ENCODE measurements around the gene UBE2A. TPM values are rescaled to one million over a fixed set of nuclear protein-coding genes. Genes with fewer than 3 reads are reported as not detected.
A peak's percentile ranks its signal among the peaks of the same experiment; 100 is the strongest.

UBE2A gene
- total and polyA plus RNA-seq, 7 experiments from 2014 or later, result 23.9 to 74.7 (median 34.1) TPM

DNA sequence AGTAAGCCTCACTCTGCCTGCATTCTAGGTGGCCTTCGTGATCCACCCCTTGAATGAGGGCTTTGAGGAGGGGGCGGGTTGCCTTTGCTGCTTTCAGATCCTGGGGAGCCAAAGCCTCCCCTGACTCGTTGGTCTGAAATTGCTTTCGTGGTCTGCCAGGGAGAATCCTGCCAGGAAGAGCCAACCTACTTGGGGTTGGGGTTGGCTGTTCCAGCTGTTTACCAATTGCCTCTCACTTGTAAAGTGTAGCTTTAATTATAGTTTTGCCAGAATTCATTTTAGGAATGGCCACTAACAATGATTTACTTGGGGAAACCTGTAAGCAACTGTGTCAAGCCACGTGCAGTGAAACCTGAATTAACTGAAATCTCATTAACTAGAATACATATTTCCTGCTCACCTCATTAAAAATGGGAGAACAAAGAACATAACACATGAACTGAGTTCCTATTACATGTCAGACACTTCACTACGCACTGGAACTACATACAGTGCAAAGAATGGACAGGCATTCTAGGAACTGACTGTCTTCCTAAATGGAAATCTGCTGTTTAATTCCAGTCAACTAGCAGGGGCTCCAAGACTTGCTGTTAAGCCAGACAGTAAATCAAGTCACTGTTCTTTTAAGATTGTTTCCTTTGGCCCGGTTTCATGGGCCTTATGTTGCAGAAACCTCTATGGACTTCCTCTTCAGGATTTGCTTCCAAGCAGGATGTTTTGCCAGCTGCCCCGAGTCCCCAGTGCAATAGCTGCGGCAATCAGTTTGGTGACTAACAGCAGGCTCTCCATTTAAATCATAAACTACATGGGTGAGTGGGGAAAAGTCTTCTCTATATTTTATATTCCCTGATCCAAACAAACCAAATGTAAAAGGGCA lies 48.2 kb downstream of the UBE2A start:
- Histone ChIP-seq H3K27ac (ENCODE audit: low read depth, low read length) (no peak overlapping the region), H3K4me1 (ENCODE audit: control insufficient read depth in 2 of 2, insufficient read depth in 2 of 2, low read length in 2 of 2) (no peaks in the 10 kb centered on the region), H3K27me3 (ENCODE audit: control insufficient read depth in 2 of 2, insufficient read depth in 2 of 2, low read length in 2 of 2) (no peaks in the 10 kb centered on the region), H3K36me3 (ENCODE audit: control insufficient read depth in 2 of 3, insufficient read depth in 3 of 3, low read length in 3 of 3) (peaks cover 0 to 58% (median 6%) of the 10 kb centered on the region in 3 experiments), H3K9me3 (ENCODE audit: control insufficient read depth in 2 of 3, low read length in 3 of 3) (no peaks in the 10 kb centered on the region), H3K4me3 (ENCODE audit: low read length) (no peak overlapping the region)
- H3K4me1 Mint-ChIP-seq, result peaks cover 0 to 9% (median 3%) of the 10 kb centered on the region in 7 donors
- DNase-seq (no peak), ATAC-seq (no peak)
- H3K27ac Mint-ChIP-seq, result peak overlapping the region in 5 of 9 donors; percentile 25 to 80 (median 71)
- intact Hi-C loops (cut with micrococcal nuclease), result loop anchor here in 1 of 2 donors (5.0 kb wide), 2 partner anchors 70 to 105 kb away; partner anchors contain the start of gene SEPTIN6
- ChIA-PET CTCF (interaction anchor here (1.2 kb wide), 1 partner anchor 70 kb away, joined by 3 read pairs; the partner anchor contains the start of gene SEPTIN6), POLR2A (no interaction called here)
- no peaks in the 10 kb centered on the region for H3K27me3 Mint-ChIP-seq
- no peaks in the 10 kb centered on the region for H3K9me3 Mint-ChIP-seq
- no peak overlapping the region for H3K4me3 Mint-ChIP-seq
- peaks cover 0 to 27% (median 4%) of the 10 kb centered on the region in 5 donors for H3K36me3 Mint-ChIP-seq

DNA sequence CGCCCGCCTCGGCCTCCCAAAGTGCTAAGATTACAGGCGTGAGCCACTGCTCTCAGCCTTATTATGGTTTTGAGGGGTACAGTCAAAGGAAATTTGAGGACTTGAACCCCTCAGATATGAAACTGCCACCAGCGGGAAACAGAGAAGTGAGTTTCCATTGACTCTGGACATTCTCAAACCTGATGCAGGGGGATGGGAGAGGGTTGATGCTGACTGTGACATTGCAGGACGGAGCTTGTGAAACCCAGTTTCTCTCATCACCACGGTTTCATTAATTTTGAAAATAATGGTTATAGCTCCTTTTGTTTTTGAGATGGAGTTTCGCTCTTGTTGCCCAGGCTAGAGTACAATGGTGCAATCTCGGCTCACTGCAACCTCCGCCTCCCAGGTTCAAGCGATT lies 50.1 kb downstream of the UBE2A start:
- H3K4me1 ChIP-seq (ENCODE audit: control insufficient read depth in 2 of 2, insufficient read depth in 2 of 2, low read length in 2 of 2), result no peaks in the 10 kb centered on the region
- Mint-ChIP-seq H3K9me3 (no peaks in the 10 kb centered on the region), H3K36me3 (peaks cover 0 to 35% (median 7%) of the 10 kb centered on the region in 5 donors), H3K27me3 (no peaks in the 10 kb centered on the region), H3K4me3 (no peak overlapping the region), H3K4me1 (peaks cover 0 to 10% (median 1%) of the 10 kb centered on the region in 7 donors), H3K27ac (no peak overlapping the region)
- H3K27me3 ChIP-seq (ENCODE audit: control insufficient read depth in 2 of 2, insufficient read depth in 2 of 2, low read length in 2 of 2), result no peaks in the 10 kb centered on the region
- no peak overlapping the region for H3K27ac ChIP-seq (ENCODE audit: low read depth, low read length)
- POLR2A ChIA-PET, result no interaction called here
- DNase-seq (no peak), ATAC-seq (no peak)
- no peaks in the 10 kb centered on the region for H3K9me3 ChIP-seq (ENCODE audit: control insufficient read depth in 2 of 3, low read length in 3 of 3)
- H3K36me3 ChIP-seq (ENCODE audit: control insufficient read depth in 2 of 3, insufficient read depth in 3 of 3, low read length in 3 of 3), result peaks cover 5 to 57% (median 11%) of the 10 kb centered on the region in 3 experiments
- CTCF ChIA-PET, result no interaction called here
- intact Hi-C loops (cut with micrococcal nuclease), result loop anchor here in 1 of 2 donors (5.0 kb wide), 2 partner anchors 68 to 107 kb away; partner anchors contain the start of gene SEPTIN6
- H3K4me3 ChIP-seq (ENCODE audit: low read length), result no peak overlapping the region

DNA sequence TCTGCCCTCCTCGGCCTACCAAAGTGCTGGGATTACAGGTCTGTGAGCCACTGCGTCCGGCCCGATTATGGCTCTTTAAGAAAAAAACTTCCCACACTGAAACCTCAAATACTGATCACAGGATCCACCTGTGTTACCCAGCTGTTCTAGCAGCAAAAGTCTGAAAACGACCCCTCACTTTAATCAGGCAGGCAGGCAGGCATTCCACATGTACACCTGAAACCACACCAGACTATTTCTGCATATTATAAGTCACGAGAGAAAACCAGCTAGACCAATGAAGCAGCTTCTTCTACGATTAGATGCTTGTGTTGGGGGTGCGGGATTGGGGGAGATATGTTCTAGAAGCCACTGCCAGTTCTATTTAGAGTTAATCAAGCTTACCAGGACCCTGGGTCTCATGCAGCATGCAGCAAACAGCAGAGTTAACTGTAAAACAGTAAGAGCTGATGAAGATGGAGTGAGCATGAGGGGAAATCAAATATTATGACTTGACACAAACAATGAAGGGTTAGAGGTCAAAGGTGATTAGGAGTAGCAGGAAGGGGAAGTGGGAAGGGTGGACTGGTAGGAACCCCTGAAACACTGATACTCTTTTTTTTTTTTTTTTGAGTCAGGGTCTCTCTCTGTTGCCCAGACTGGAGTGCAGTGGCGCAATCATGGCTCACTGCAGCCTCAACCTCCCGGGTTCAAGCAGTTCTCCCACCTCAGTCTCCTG lies 50.7 kb downstream of the UBE2A start:
- Histone ChIP-seq H3K9me3 (ENCODE audit: control insufficient read depth in 2 of 3, low read length in 3 of 3) (no peaks in the 10 kb centered on the region), H3K27ac (ENCODE audit: low read depth, low read length) (no peak overlapping the region), H3K36me3 (ENCODE audit: control insufficient read depth in 2 of 3, insufficient read depth in 3 of 3, low read length in 3 of 3) (peaks cover 10 to 58% (median 11%) of the 10 kb centered on the region in 3 experiments), H3K27me3 (ENCODE audit: control insufficient read depth in 2 of 2, insufficient read depth in 2 of 2, low read length in 2 of 2) (no peaks in the 10 kb centered on the region), H3K4me1 (ENCODE audit: control insufficient read depth in 2 of 2, insufficient read depth in 2 of 2, low read length in 2 of 2) (no peaks in the 10 kb centered on the region), H3K4me3 (ENCODE audit: low read length) (no peak overlapping the region)
- DNase-seq (no peak), ATAC-seq (no peak)
- no peaks in the 10 kb centered on the region for H3K27me3 Mint-ChIP-seq
- no peaks in the 10 kb centered on the region for H3K9me3 Mint-ChIP-seq
- ChIA-PET CTCF (no interaction called here), POLR2A (interaction anchor here (1.0 kb wide), 1 partner anchor 52 kb away, joined by 3 read pairs; no protein-coding TSS in a partner anchor)
- H3K4me1 Mint-ChIP-seq, result peaks cover 0 to 11% (median 0%) of the 10 kb centered on the region in 7 donors
- intact Hi-C loops (cut with micrococcal nuclease), result loop anchor here in 1 of 2 donors (5.0 kb wide), 2 partner anchors 67 to 108 kb away; partner anchors contain the start of gene SEPTIN6
- peak overlapping the region in 5 of 9 donors; percentile 32 to 85 (median 73) for H3K27ac Mint-ChIP-seq
- peaks cover 0 to 33% (median 7%) of the 10 kb centered on the region in 5 donors for H3K36me3 Mint-ChIP-seq
- no peak overlapping the region for H3K4me3 Mint-ChIP-seq

DNA sequence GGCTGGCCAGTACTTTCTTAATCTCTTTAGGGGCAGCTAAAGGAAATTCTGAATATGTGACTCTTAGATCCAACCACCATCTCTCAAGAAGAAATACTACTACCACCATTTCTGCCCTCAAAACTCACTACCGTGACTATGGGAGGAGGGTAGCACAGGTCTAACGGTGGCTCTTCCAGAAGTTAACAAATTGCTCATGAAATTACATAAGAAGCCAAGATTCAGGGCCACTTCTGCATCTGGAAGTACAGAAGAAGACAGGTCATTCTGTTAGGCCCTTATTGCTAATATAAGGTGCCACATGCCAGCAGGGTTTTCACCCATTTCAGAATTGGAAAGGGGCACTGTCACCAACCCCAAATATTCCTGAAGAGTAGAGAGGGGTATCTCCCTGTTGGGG lies 51.5 kb downstream of the UBE2A start:
- Histone ChIP-seq H3K9me3 (ENCODE audit: control insufficient read depth in 2 of 3, low read length in 3 of 3) (no peaks in the 10 kb centered on the region), H3K4me3 (ENCODE audit: low read length) (no peak overlapping the region), H3K27me3 (ENCODE audit: control insufficient read depth in 2 of 2, insufficient read depth in 2 of 2, low read length in 2 of 2) (no peaks in the 10 kb centered on the region), H3K27ac (ENCODE audit: low read depth, low read length) (no peak overlapping the region), H3K36me3 (ENCODE audit: control insufficient read depth in 2 of 3, insufficient read depth in 3 of 3, low read length in 3 of 3) (peaks cover 10 to 66% (median 11%) of the 10 kb centered on the region in 3 experiments), H3K4me1 (ENCODE audit: control insufficient read depth in 2 of 2, insufficient read depth in 2 of 2, low read length in 2 of 2) (no peaks in the 10 kb centered on the region)
- Mint-ChIP-seq H3K4me1 (peaks cover 0 to 11% (median 0%) of the 10 kb centered on the region in 7 donors), H3K9me3 (no peaks in the 10 kb centered on the region), H3K4me3 (no peak overlapping the region), H3K36me3 (peaks cover 0 to 35% (median 7%) of the 10 kb centered on the region in 5 donors), H3K27me3 (no peaks in the 10 kb centered on the region), H3K27ac (peak overlapping the region in 5 of 9 donors; percentile 14 to 77 (median 62))
- CTCF ChIA-PET, result no interaction called here
- POLR2A ChIA-PET, result interaction anchor here (1.0 kb wide), 1 partner anchor 51 kb away, joined by 3 read pairs; no protein-coding TSS in a partner anchor
- DNase-seq, result no peak
- no peak for ATAC-seq
- intact Hi-C loops (cut with micrococcal nuclease), result no loop called here

Other genes with a start within 250 kb of the UBE2A start
- gene SLC25A43, start 175.2 kb upstream of the UBE2A start, total RNA-seq, result 1 to 10 TPM; 1.8 to 8.2 (median 2.6) TPM
- gene SLC25A43, start 175.2 kb upstream of the UBE2A start, polyA plus RNA-seq, result 1 to 10 TPM; 2.5 to 3.8 TPM
- 100 to 1,000 TPM in 3 of 5 experiments, 10 to 100 TPM in 2; 90.2 to 333 (median 132) TPM for gene SLC25A5, start 106.1 kb upstream of the UBE2A start, total RNA-seq
- gene SLC25A5, start 106.1 kb upstream of the UBE2A start, polyA plus RNA-seq, result 100 to 1,000 TPM; 252 to 287 TPM
- gene STEEP1, start 9.2 kb upstream of the UBE2A start, total RNA-seq, result 10 to 100 TPM; 19.9 to 21.8 (median 20.9) TPM
- 10 to 100 TPM; 13.3 to 22.2 TPM for gene STEEP1, start 9.2 kb upstream of the UBE2A start, polyA plus RNA-seq
- 10 to 100 TPM in 4 of 5 experiments, 1 to 10 TPM in 1; 9.9 to 16.4 (median 14.0) TPM for gene NKRF, start 31.9 kb downstream of the UBE2A start, total RNA-seq
- gene NKRF, start 31.9 kb downstream of the UBE2A start, polyA plus RNA-seq, result 1 to 10 TPM; 5.2 to 8.1 TPM
- 100 to 1,000 TPM; 151 to 315 (median 221) TPM for gene SEPTIN6, start 118.6 kb downstream of the UBE2A start, total RNA-seq
- 100 to 1,000 TPM; 197 to 296 TPM for gene SEPTIN6, start 118.6 kb downstream of the UBE2A start, polyA plus RNA-seq
- 1 to 10 TPM in 4 of 5 experiments, under 1 TPM in 1; 0.50 to 2.9 (median 2.5) TPM for gene SOWAHD, start 184.0 kb downstream of the UBE2A start, total RNA-seq
- 1 to 10 TPM; 1.6 to 3.1 TPM for gene SOWAHD, start 184.0 kb downstream of the UBE2A start, polyA plus RNA-seq
- 1,000 to 10,000 TPM; 2,181 to 4,347 (median 3,799) TPM for gene RPL39, start 217.1 kb downstream of the UBE2A start, total RNA-seq
- 1,000 to 10,000 TPM; 4,923 to 5,899 TPM for gene RPL39, start 217.1 kb downstream of the UBE2A start, polyA plus RNA-seq